Erythroblast (primary cell): ENCODE results near the gene LSAMP.

Experiments
- GATA1 ChIP-seq: IDR thresholded peaks from 2 replicates; pipeline ENCODE4 v1.6.1; 2011; ENCODE audit warnings: low read depth, mild to moderate bottlenecking, control low read depth, low read length, moderate library complexity
- POLR2A ChIP-seq: IDR thresholded peaks from 2 replicates; pipeline ENCODE4 v1.6.1; 2011; ENCODE audit warnings: mild to moderate bottlenecking, low read length

DNA sequence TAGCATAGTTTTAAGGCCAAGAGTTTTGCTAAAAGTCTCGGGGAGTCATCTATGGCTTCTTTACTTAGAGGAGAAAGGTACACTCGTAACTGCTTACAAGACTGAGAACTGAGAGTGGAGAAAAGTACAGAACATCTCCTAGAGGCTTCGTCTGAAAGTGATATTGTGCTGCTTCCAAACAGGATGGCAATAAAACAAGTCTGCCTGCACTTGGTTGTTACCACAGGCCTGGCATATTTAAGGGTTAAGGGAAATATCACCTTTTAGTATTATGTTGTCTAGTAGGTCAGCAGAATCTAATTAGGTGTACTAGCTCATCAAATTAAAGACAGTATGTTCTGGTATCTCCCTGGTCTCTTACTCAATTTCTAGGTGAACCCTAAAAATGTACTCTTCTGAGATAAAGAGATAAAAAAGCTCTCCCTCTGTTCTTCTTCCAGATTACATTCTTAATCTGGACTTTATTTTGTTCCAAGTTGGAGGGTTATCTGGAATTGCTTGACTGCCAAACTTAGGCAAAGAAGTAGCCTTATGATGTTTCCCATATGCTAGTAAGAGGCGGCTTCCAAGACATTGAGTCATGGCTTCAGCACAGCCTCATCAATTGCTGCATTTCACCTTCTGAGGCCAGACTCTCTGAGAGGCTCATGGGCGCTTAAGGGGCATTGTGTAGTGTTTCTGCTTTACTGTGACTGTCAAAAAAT is 181.3 kb downstream of the LSAMP start:
- TF ChIP-seq POLR2A, result no peak
- TF ChIP-seq GATA1, result no peak
